Pancreas (tissue), 10 donors: ENCODE results near the gene ERCC6L. TPM values are rescaled to one million over a fixed set of nuclear protein-coding genes. Genes with fewer than 3 reads are reported as not detected.
A peak's percentile ranks its signal among the peaks of the same experiment; 100 is the strongest.

ENCODE experiments used
- ATAC-seq, 4 donors: fragments of 200-7000 bp; cut with Tn5 transposase; one replicate each; pipeline versions ENCODE4 v1.8.0 to v1.9.1; 2020; ENCODE audit warnings: mild to moderate bottlenecking in 4 of 4, moderate library complexity in 4 of 4
- DNase-seq, 6 donors: peaks; one replicate each; pipeline ENCODE4 v3.0.0-alpha.2; 2020
- FAIRE-seq: peaks from 2 replicates; lab custom pipeline; 2012; peaks lifted over from hg19 to GRCh38; lab: Jason Lieb, UNC
- H3K27ac ChIP-seq, 4 donors: fragments of 200-600 bp; sonication (generic); 1 replicate in 3 of 4; 2 replicates in 1 of 4; pipeline versions ENCODE4 v1.5.0 to v1.8.0; 2020
- H3K27me3 ChIP-seq, 4 donors: fragments of 200-600 bp; one replicate each; pipeline ENCODE4 v1.8.0; 2021
- H3K36me3 ChIP-seq, 3 donors: fragments of 200-600 bp; sonication (generic) in 1 of 3; one replicate each; pipeline versions ENCODE4 v1.5.0 to v1.8.0; 2020 to 2021
- H3K4me1 ChIP-seq, 3 donors: fragments of 200-600 bp; one replicate each; pipeline ENCODE4 v1.8.0; 2021
- H3K4me3 ChIP-seq, 4 donors: fragments of 200-600 bp; sonication (generic) in 2 of 4; one replicate each; pipeline versions ENCODE4 v1.5.0 to v1.8.0; 2020 to 2021
- H3K9me3 ChIP-seq, 4 donors: fragments of 200-600 bp; one replicate each; pipeline ENCODE4 v1.8.0; 2021
- WGBS, 2 donors: extraction: QIAGEN DNeasy Blood & Tissue Kit; methylation state at CpG; one replicate each; pipeline ENCODE4 v1.1.7; 2013; 5-methylcytosine and 5-hydroxymethylcytosine counted together
- intact Hi-C, 3 donors: fragments of 100-400 bp; cut with DNase I; formaldehyde crosslinking; loops; one replicate each; pipeline versions ENCODE4 v1.11.1 to v1.14.2; 2022
- polyA plus RNA-seq, 2 donors: library from polyadenylated mRNA; stranded (reverse); fragments of 200-250 nt; gene quantifications; one replicate each; pipeline ENCODE4 v1.2.3, GENCODE V29; 2013
- total RNA-seq, 6 donors: library from RNA; stranded (reverse); fragmentation: NEBNext Ultra II Directional in 4 of 6; extraction: Animal tissue kit (Norgen Biotek cat#: 25700) in 4 of 6; gene quantifications; one replicate each; pipeline versions ENCODE4 v1.2.1 to v1.2.4, GENCODE V29; 2021 to 2023
- TF ChIP-seq, protein P1 (sequence below), 4 donors: fragments of 200-600 bp; sonication (generic) in 3 of 4; IDR thresholded peaks; one replicate each; pipeline versions ENCODE4 v1.5.0 to v1.8.0; 2021; ENCODE audit warnings: antibody characterized with exemption in 4 of 4
- donor health status: healthy with polysubstance abuse.
- donor health status: DM: no; HTN: no; CAD: no; lungs with moderate emphysema.
- donor health status: DM: no; HTN: no; CAD: no.
- donor health status: control.
- donor health status: control.
- donor health status: Bipolar disorder and iron deficiency.
- donor health status: DM: yes; HTN: yes; CAD: no.
- donor health status: DM: no; HTN: no; CAD: no.
- donor health status: DM: no; HTN: no; CAD: no.
- donor health status: DM: yes; HTN: yes; CAD: no.

Gene ERCC6L
- total and polyA plus RNA-seq, 8 donors: 0.04 to 0.13 (median 0.09) TPM; not detected in 3

DNA sequence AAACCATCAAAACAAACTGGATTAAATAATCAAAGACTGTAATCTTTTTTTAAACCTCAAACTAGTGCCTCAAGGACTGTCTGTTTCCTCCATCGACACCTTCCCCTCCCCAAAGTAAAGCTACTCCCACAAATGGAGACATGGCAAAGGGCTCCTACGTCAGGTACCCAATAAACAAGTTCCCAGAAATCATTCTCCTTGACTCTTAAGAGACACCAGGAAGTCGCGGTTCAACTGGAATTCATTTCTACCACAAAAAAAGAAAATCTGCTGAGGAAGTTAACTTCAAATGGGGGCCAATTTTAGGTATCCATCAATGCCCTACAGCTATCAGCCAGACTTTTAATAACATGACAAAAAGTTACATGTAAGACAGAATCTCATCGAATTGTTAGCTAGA lies 35.7 kb upstream of the ERCC6L start:
- TF ChIP-seq, protein P1, sequence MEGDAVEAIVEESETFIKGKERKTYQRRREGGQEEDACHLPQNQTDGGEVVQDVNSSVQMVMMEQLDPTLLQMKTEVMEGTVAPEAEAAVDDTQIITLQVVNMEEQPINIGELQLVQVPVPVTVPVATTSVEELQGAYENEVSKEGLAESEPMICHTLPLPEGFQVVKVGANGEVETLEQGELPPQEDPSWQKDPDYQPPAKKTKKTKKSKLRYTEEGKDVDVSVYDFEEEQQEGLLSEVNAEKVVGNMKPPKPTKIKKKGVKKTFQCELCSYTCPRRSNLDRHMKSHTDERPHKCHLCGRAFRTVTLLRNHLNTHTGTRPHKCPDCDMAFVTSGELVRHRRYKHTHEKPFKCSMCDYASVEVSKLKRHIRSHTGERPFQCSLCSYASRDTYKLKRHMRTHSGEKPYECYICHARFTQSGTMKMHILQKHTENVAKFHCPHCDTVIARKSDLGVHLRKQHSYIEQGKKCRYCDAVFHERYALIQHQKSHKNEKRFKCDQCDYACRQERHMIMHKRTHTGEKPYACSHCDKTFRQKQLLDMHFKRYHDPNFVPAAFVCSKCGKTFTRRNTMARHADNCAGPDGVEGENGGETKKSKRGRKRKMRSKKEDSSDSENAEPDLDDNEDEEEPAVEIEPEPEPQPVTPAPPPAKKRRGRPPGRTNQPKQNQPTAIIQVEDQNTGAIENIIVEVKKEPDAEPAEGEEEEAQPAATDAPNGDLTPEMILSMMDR (IDR thresholded peaks at IDR 0.05): no peak
- H3K36me3 ChIP-seq: peaks cover 4 to 58% (median 36%) of the 10 kb centered on the region in 3 donors
- 29 to 70% methylated on average over 5 of the region's 5 CpGs for WGBS, 2 donors
- peak overlapping the region in 2 of 4 donors; percentile 71 to 79 for H3K4me3 ChIP-seq
- peaks cover 7 to 14% (median 12%) of the 10 kb centered on the region in 3 donors for H3K4me1 ChIP-seq
- no peak overlapping the region for H3K27ac ChIP-seq
- DNase-seq: no peak
- H3K9me3 ChIP-seq: no peaks in the 10 kb centered on the region
- no peak for FAIRE-seq
- intact Hi-C loops: no loop called here
- no peak for ATAC-seq
- H3K27me3 ChIP-seq: no peaks in the 10 kb centered on the region

- Histone ChIP-seq H3K4me3 (peak overlapping the region in 1 of 4 donors; percentile 79), H3K36me3 (peaks cover 4 to 66% (median 36%) of the 10 kb centered on the region in 3 donors), H3K4me1 (peaks cover 7 to 14% (median 12%) of the 10 kb centered on the region in 3 donors), H3K27ac (no peak overlapping the region), H3K27me3 (no peaks in the 10 kb centered on the region), H3K9me3 (no peaks in the 10 kb centered on the region)
- 81 to 92% methylated on average over 6 of the region's 6 CpGs for WGBS, 2 donors
- FAIRE-seq: no peak
- no peak for ATAC-seq
- TF ChIP-seq, protein P1 (IDR thresholded peaks at IDR 0.05): no peak
- intact Hi-C loops: no loop called here
- DNase-seq: no peak
Measured at GRCh38 chrX:72273718-72274117, 34.9 kb upstream of the ERCC6L start.

- Histone ChIP-seq H3K27ac (no peak overlapping the region), H3K36me3 (peaks cover 4 to 74% (median 37%) of the 10 kb centered on the region in 3 donors), H3K27me3 (no peaks in the 10 kb centered on the region), H3K9me3 (no peaks in the 10 kb centered on the region), H3K4me3 (no peak overlapping the region), H3K4me1 (peaks cover 7 to 14% (median 12%) of the 10 kb centered on the region in 3 donors)
- WGBS, 2 donors: 66 to 87% methylated on average over 3 of the region's 3 CpGs
- ATAC-seq (no peak), DNase-seq (no peak), FAIRE-seq (no peak)
- TF ChIP-seq, protein P1 (IDR thresholded peaks at IDR 0.05): no peak
- intact Hi-C loops: no loop called here
Measured at GRCh38 chrX:72272868-72273267, 34.0 kb upstream of the ERCC6L start.

GRCh38 chrX:72271812-72272211 lies 33.0 kb upstream of the ERCC6L start:
- H3K27ac ChIP-seq: no peak overlapping the region
- H3K27me3 ChIP-seq: no peaks in the 10 kb centered on the region
- H3K4me3 ChIP-seq: no peak overlapping the region
- H3K36me3 ChIP-seq: peaks cover 4 to 82% (median 41%) of the 10 kb centered on the region in 3 donors
- ATAC-seq (no peak), FAIRE-seq (no peak), DNase-seq (no peak)
- H3K4me1 ChIP-seq: peaks cover 7 to 14% (median 12%) of the 10 kb centered on the region in 3 donors
- 80 to 90% methylated on average over 3 of the region's 3 CpGs for WGBS, 2 donors
- intact Hi-C loops: no loop called here
- TF ChIP-seq, protein P1 (IDR thresholded peaks at IDR 0.05): no peak
- H3K9me3 ChIP-seq: no peaks in the 10 kb centered on the region

GRCh38 chrX:72271091-72271788 lies 32.4 kb upstream of the ERCC6L start:
- FAIRE-seq (no peak), DNase-seq (no peak), ATAC-seq (peak in 1 of 4 donors; percentile 20)
- Histone ChIP-seq H3K36me3 (peaks cover 4 to 82% (median 41%) of the 10 kb centered on the region in 3 donors), H3K4me3 (no peak overlapping the region), H3K9me3 (no peaks in the 10 kb centered on the region), H3K4me1 (peaks cover 7 to 14% (median 12%) of the 10 kb centered on the region in 3 donors), H3K27me3 (no peaks in the 10 kb centered on the region), H3K27ac (no peak overlapping the region)
- intact Hi-C loops: no loop called here
- WGBS, 2 donors: 67 to 87% methylated on average over 3 of the region's 3 CpGs
- TF ChIP-seq, protein P1 (IDR thresholded peaks at IDR 0.05): no peak
